Smooth muscle cell (in vitro differentiated cells): ENCODE results near the gene TIAM2. TPM values are rescaled to one million over a fixed set of nuclear protein-coding genes. Genes with fewer than 3 reads are reported as not detected.

ENCODE experiments used
- DNase-seq: peaks from one replicate; lab custom pipeline; 2025; ENCODE audit not compliant: unreplicated experiment; lab: John Stamatoyannopoulos, UW
- H2AFZ ChIP-seq: fragments of 200-600 bp; sonication (generic); 2 replicates; pipeline ENCODE4 v1.6.0; 2016; ENCODE audit warnings: antibody characterized with exemption, low read depth, mild to moderate bottlenecking
- H3F3A ChIP-seq: fragments of 200-600 bp; sonication (generic); 2 replicates; pipeline ENCODE4 v1.6.0; 2017; ENCODE audit warnings: antibody characterized with exemption, low read depth
- H3K27ac ChIP-seq: fragments of 200-600 bp; sonication (generic); 2 replicates; pipeline ENCODE4 v1.5.1; 2016; ENCODE audit warnings: low read depth, mild to moderate bottlenecking
- H3K27me3 ChIP-seq: fragments of 200-600 bp; sonication (generic); 2 replicates; pipeline ENCODE4 v1.6.1; 2016; ENCODE audit warnings: low read depth, mild to moderate bottlenecking
- H3K36me3 ChIP-seq: fragments of 200-600 bp; sonication (generic); 2 replicates; pipeline ENCODE4 v1.5.1; 2016; ENCODE audit warnings: low read depth
- H3K4me1 ChIP-seq: fragments of 200-600 bp; sonication (generic); 2 replicates; pipeline ENCODE4 v1.5.1; 2016; ENCODE audit warnings: low read depth
- H3K4me2 ChIP-seq: fragments of 200-600 bp; sonication (generic); 2 replicates; pipeline ENCODE4 v1.6.0; 2016; ENCODE audit warnings: mild to moderate bottlenecking
- H3K4me3 ChIP-seq: fragments of 200-600 bp; sonication (generic); 2 replicates; pipeline ENCODE4 v1.5.1; 2016; ENCODE audit warnings: mild to moderate bottlenecking
- H3K79me2 ChIP-seq: fragments of 200-600 bp; sonication (generic); 2 replicates; pipeline ENCODE4 v1.6.0; 2016; ENCODE audit warnings: low read depth, mild to moderate bottlenecking
- H3K9ac ChIP-seq: fragments of 200-600 bp; sonication (generic); 2 replicates; pipeline ENCODE4 v1.6.0; 2016; ENCODE audit warnings: low read depth
- H3K9me3 ChIP-seq: fragments of 200-600 bp; sonication (generic); replicated peaks from 2 replicates; pipeline ENCODE4 v1.5.1; 2016; ENCODE audit warnings: low read depth
- H4K20me1 ChIP-seq: fragments of 200-600 bp; sonication (generic); 2 replicates; pipeline ENCODE4 v1.6.0; 2016; ENCODE audit warnings: low read depth
- WGBS: methylation state at CpG from one replicate; pipeline ENCODE4 v1.1.7; 2016; ENCODE audit warnings: low lambda C conversion rate; 5-methylcytosine and 5-hydroxymethylcytosine counted together
- polyA plus RNA-seq: library from polyadenylated mRNA; unstranded; fragments of >200 nt; fragmentation: Nextera tagmentation; extraction: Ambion mirVana; gene quantifications from 2 replicates; pipeline ENCODE4 v1.2.1, GENCODE V29; 2016
- total RNA-seq: library from RNA; depleted of rRNA; stranded (reverse); fragments of >200 nt; gene quantifications from 2 replicates; pipeline ENCODE4 v1.2.3, GENCODE V29; 2014
- TF ChIP-seq, protein P1 (sequence below): fragments of 200-600 bp; sonication (generic); IDR thresholded peaks from 2 replicates; pipeline ENCODE4 v1.5.1; 2017; ENCODE audit warnings: borderline replicate concordance, mild to moderate bottlenecking, antibody characterized with exemption; ENCODE audit not compliant: insufficient read depth, poor library complexity, severe bottlenecking

Gene TIAM2
- total and polyA plus RNA-seq, 2 experiments from 2014 or later = 13.1 to 24.9 TPM

DNA sequence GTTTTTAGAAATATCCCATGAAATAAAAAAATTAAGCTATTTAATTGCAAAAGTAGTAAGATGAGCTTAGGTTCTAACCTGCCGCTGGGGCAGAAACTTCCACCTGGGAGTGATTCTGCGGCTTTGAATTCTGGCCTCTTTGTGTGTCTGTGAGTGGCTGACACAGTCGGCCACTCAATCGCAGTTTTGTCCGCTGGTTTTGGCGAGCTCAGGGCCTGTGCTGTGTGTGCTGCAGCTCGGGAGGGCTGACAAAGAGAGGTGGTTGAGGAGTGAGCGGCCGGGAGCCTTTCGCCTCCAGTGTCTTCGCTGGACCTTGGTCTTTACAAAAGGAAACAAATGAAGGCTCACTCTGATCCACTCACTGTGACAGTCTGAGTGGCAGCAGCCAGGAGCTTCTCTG lies 128.4 kb downstream of the TIAM2 start:
- 93% methylated on average over 11 of the region's 11 CpGs for WGBS
- Histone ChIP-seq H3K9me3 (no peaks in the 10 kb centered on the region), H3K79me2 (no peaks in the 10 kb centered on the region)

DNA sequence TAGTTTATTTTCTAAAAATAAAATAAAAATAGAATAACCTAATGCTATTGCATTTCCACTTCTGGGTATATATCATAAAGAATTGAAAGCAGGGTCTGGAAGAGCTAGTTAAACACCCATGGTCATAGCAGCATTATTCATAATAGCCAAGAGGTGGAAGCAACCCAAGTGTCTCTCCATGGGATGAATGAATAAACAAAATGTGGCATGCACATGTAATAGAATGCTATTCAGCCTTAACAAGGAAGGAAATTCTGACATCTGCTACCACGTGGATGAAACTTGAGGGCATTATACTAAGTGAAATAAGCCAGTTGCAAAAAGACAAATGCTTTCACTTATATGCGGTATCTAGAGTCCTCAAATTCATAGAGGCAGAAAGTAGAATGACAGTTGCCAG lies 130.8 kb downstream of the TIAM2 start:
- Histone ChIP-seq H3K27ac (peak overlapping the region; percentile 97), H3K9me3 (no peaks in the 10 kb centered on the region)

More for the DNA sequence above, 128.4 kb downstream of the TIAM2 start:
- Histone ChIP-seq H3K4me3 (no peak overlapping the region), H3K4me2 (no peak overlapping the region), H3K9ac (no peak overlapping the region), H2AFZ (no peak overlapping the region), H3K27me3 (no peaks in the 10 kb centered on the region), H3K4me1 (peaks cover 48% of the 10 kb centered on the region), H3K36me3 (no peaks in the 10 kb centered on the region), H3K27ac (peak overlapping the region; percentile 8), H4K20me1 (no peaks in the 10 kb centered on the region), H3F3A (peaks cover 20% of the 10 kb centered on the region)
- TF ChIP-seq, protein P1, sequence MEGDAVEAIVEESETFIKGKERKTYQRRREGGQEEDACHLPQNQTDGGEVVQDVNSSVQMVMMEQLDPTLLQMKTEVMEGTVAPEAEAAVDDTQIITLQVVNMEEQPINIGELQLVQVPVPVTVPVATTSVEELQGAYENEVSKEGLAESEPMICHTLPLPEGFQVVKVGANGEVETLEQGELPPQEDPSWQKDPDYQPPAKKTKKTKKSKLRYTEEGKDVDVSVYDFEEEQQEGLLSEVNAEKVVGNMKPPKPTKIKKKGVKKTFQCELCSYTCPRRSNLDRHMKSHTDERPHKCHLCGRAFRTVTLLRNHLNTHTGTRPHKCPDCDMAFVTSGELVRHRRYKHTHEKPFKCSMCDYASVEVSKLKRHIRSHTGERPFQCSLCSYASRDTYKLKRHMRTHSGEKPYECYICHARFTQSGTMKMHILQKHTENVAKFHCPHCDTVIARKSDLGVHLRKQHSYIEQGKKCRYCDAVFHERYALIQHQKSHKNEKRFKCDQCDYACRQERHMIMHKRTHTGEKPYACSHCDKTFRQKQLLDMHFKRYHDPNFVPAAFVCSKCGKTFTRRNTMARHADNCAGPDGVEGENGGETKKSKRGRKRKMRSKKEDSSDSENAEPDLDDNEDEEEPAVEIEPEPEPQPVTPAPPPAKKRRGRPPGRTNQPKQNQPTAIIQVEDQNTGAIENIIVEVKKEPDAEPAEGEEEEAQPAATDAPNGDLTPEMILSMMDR = no peak
- no peak for DNase-seq

DNA sequence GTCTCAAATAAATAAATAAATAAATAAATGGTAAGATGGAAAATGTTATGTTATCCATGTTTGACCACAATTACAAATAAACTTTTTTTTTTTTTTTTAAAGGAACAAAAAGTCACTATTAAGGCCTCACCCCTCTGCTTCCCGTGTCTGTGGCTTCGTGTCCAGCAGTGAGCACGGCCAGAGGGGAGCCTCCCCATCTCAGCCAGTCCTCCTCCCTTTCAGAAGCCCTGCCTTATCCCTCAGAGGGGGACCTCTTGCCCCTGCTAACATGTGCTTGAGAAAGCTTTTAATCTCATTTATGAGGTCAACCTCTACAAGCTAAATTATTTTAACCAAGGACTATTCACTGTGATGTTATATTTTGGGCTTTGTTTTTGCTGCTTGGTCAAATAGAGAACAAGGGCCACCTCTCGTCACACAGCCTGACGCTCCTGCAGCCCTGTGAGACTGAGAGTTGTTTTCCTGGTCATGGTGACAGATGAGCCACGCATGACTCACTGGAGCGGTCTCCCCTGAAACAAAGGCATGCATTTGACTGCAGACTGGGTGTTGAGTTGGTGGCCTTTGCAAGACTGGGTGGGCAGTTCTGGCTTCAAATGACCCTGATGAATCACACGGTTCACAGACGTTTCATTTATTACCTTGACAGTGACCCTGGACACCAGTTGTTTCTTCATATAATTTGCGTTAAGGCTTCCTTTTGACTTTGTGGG lies 131.8 kb downstream of the TIAM2 start:
- peak; percentile 9 for DNase-seq
- no peak overlapping the region for H2AFZ ChIP-seq
- WGBS = 6% methylated on average over 10 of the region's 10 CpGs
- no peaks in the 10 kb centered on the region for H3K9me3 ChIP-seq
- H3K27me3 ChIP-seq = no peaks in the 10 kb centered on the region
- TF ChIP-seq, protein P1 = no peak
- no peaks in the 10 kb centered on the region for H4K20me1 ChIP-seq
- H3K27ac ChIP-seq = peak overlapping the region; percentile 97
- H3K36me3 ChIP-seq = no peaks in the 10 kb centered on the region
- H3K9ac ChIP-seq = peak overlapping the region; percentile 84
- H3K4me1 ChIP-seq = peaks cover 34% of the 10 kb centered on the region
- no peak overlapping the region for H3K4me3 ChIP-seq
- H3F3A ChIP-seq = peaks cover 20% of the 10 kb centered on the region
- peak overlapping the region; percentile 63 for H3K4me2 ChIP-seq
- no peaks in the 10 kb centered on the region for H3K79me2 ChIP-seq

More for the DNA sequence above, 130.8 kb downstream of the TIAM2 start:
- Histone ChIP-seq H3K27me3 (no peaks in the 10 kb centered on the region), H3K9ac (peak overlapping the region; percentile 20), H2AFZ (no peak overlapping the region), H4K20me1 (no peaks in the 10 kb centered on the region), H3F3A (peaks cover 20% of the 10 kb centered on the region), H3K4me3 (no peak overlapping the region), H3K4me2 (no peak overlapping the region), H3K79me2 (no peaks in the 10 kb centered on the region), H3K4me1 (peaks cover 44% of the 10 kb centered on the region), H3K36me3 (no peaks in the 10 kb centered on the region)
- DNase-seq = no peak
- 71% methylated on average over 2 of the region's 2 CpGs for WGBS
- TF ChIP-seq, protein P1 = no peak

DNA sequence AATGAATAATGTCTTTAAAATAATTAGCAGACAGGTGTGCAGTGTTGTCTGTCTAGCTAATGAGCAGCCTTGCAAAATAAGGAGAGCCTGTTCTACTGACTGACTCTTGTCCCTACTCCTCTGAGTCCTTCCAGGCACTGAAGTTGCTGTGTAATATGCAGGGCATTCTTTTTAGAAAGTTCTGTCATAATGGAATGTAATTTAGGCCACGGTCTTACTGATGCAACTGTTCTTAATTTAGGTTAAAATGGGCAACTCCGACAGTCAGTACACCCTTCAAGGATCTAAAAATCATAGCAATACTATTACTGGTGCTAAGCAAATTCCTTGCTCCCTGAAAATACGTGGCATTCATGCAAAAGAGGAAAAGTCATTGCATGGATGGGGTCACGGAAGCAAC lies 133.9 kb downstream of the TIAM2 start:
- no peaks in the 10 kb centered on the region for H3K27me3 ChIP-seq
- H4K20me1 ChIP-seq = no peaks in the 10 kb centered on the region
- peaks cover 20% of the 10 kb centered on the region for H3F3A ChIP-seq
- no peaks in the 10 kb centered on the region for H3K9me3 ChIP-seq
- TF ChIP-seq, protein P1 = no peak
- H2AFZ ChIP-seq = no peak overlapping the region
- no peak overlapping the region for H3K4me2 ChIP-seq
- H3K9ac ChIP-seq = no peak overlapping the region
- no peak overlapping the region for H3K4me3 ChIP-seq
- no peaks in the 10 kb centered on the region for H3K79me2 ChIP-seq
- H3K36me3 ChIP-seq = no peaks in the 10 kb centered on the region
- peak overlapping the region; percentile 97 for H3K27ac ChIP-seq
- no peak for DNase-seq
- WGBS = 59% methylated on average over 4 of the region's 4 CpGs
- peaks cover 20% of the 10 kb centered on the region for H3K4me1 ChIP-seq
